Measurements from ENCODE around the gene BMP10. TPM values are rescaled to one million over a fixed set of nuclear protein-coding genes. Genes with fewer than 3 reads are reported as not detected.

The BMP10 gene
- total RNA-seq, 2 donors from 2014 or later, result not detected

DNA sequence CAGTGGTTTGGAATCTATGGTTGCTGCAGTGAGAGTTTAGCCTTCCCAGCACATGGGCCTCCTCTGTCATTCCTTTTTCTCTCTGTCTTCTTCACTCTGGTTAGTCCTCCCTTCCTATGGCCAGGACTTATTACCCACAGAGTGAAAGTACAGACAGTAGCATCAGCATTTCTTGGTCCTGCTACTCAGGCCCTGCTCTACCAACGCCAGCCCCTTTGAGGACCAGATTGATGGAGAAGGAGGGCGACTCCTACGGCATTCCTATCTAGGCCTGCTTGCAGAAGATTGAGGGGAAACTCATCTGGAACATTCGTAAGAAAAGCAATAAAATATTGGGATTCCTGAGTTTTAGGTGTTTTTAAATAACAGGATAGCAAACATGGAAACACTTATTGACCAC, 43.5 kb downstream of the BMP10 start:
- Histone ChIP-seq H3K4me1 (ENCODE audit: control insufficient read depth in 1 of 2, low read depth in 2 of 2) (peaks cover 38 to 62% of the 10 kb centered on the region in 2 donors), H3K9me3 (no peaks in the 10 kb centered on the region), H3K27ac (no peak overlapping the region), H3K27me3 (replicated peaks; ENCODE audit: insufficient read depth) (no peaks in the 10 kb centered on the region), H3K36me3 (no peaks in the 10 kb centered on the region), H3K4me3 (no peak overlapping the region)
- no peak for TF ChIP-seq CTCF (IDR thresholded peaks at IDR 0.05)
- no peak for ATAC-seq (ENCODE audit: insufficient number of reproducible peaks, low FRiP score, low read depth)
- DNase-seq (ENCODE audit: low spot score), result no peak

DNA sequence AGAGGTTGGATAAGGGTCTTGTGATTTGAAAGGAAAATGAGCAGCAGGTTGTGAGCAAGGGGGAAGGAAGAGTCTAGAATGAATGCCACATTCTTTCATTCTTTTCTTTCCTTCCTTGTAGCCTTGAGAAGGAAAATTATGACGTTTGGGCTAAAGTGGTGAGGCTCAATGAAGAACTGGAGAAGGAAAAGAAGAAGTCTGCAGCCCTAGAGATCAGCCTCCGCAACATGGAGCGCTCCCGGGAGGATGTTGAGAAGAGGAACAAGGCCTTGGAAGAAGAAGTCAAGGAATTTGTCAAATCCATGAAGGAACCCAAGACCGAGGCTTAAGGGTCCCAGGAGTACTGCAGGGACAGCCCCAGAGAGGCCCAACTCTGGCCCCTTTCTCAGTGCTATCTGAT, 45.3 kb downstream of the BMP10 start:
- H3K9me3 ChIP-seq, result no peaks in the 10 kb centered on the region
- H3K27me3 ChIP-seq (replicated peaks; ENCODE audit: insufficient read depth), result no peaks in the 10 kb centered on the region
- no peaks in the 10 kb centered on the region for H3K36me3 ChIP-seq
- no peak overlapping the region for H3K27ac ChIP-seq
- H3K4me3 ChIP-seq, result no peak overlapping the region
- ATAC-seq (ENCODE audit: insufficient number of reproducible peaks, low FRiP score, low read depth), result no peak
- TF ChIP-seq CTCF (IDR thresholded peaks at IDR 0.05), result no peak
- no peak for DNase-seq (ENCODE audit: low spot score)
- peaks cover 22 to 53% of the 10 kb centered on the region in 2 donors for H3K4me1 ChIP-seq (ENCODE audit: control insufficient read depth in 1 of 2, low read depth in 2 of 2)

DNA sequence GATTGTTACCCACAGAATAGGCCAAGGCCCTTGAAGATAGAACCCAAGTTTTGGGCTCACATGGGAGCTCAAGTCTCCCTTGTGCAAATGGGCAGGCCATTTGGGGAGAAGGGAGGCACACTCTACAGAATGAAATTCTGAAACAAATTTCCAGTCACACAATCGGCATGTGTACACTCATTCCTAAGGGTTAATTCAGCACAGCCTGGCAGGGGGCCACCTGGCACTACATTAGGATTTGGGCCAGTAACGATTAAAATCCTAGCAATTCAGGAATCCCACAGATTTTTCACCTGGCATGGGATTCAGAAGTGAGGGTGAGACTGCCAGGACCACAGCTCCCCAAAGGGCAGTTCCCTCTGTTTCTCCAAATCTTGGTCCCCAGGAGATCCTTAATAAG, 46.4 kb downstream of the BMP10 start:
- Histone ChIP-seq H3K9me3 (no peaks in the 10 kb centered on the region), H3K27ac (no peak overlapping the region), H3K27me3 (replicated peaks; ENCODE audit: insufficient read depth) (no peaks in the 10 kb centered on the region), H3K36me3 (no peaks in the 10 kb centered on the region), H3K4me1 (ENCODE audit: control insufficient read depth in 1 of 2, low read depth in 2 of 2) (peaks cover 18 to 44% of the 10 kb centered on the region in 2 donors), H3K4me3 (no peak overlapping the region)
- TF ChIP-seq CTCF (IDR thresholded peaks at IDR 0.05), result no peak
- ATAC-seq (ENCODE audit: insufficient number of reproducible peaks, low FRiP score, low read depth), result no peak
- no peak for DNase-seq (ENCODE audit: low spot score)

GRCh38 chr2:68822207-68822872, 48.9 kb downstream of the BMP10 start:
- no peaks in the 10 kb centered on the region for H3K9me3 ChIP-seq
- H3K4me1 ChIP-seq (ENCODE audit: control insufficient read depth in 1 of 2, low read depth in 2 of 2), result peaks cover 0 to 22% of the 10 kb centered on the region in 2 donors
- DNase-seq (ENCODE audit: low spot score), result no peak
- peak overlapping the region; percentile 51 to 66 for H3K27ac ChIP-seq
- peak overlapping the region; percentile 50 for H3K4me3 ChIP-seq
- no peaks in the 10 kb centered on the region for H3K36me3 ChIP-seq
- ATAC-seq (ENCODE audit: insufficient number of reproducible peaks, low FRiP score, low read depth), result no peak
- TF ChIP-seq CTCF (IDR thresholded peaks at IDR 0.05), result no peak
- H3K27me3 ChIP-seq (replicated peaks; ENCODE audit: insufficient read depth), result no peaks in the 10 kb centered on the region

DNA sequence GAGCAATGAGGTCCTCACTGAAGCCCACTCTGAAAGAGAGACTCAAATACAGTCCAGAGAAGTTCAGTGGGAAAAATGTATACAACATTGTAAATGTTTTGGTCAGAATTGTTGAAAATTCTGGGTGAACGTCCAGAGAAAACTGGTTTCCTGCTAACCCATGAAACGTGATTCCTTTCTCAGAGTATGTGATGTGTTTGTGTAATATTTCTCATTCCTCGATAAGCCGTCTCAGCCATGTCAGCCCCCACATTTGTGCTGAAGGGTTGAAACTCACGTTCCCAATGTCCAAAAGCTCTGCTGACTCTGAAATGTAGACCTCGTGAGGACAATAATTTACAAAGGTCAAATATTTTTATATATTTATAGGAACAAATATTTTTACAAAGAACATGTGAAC, 51.6 kb downstream of the BMP10 start:
- ATAC-seq (ENCODE audit: insufficient number of reproducible peaks, low FRiP score, low read depth), result no peak
- no peak overlapping the region for H3K4me3 ChIP-seq
- DNase-seq (ENCODE audit: low spot score), result no peak
- no peak overlapping the region for H3K27ac ChIP-seq
- no peaks in the 10 kb centered on the region for H3K36me3 ChIP-seq
- no peaks in the 10 kb centered on the region for H3K9me3 ChIP-seq
- no peak for TF ChIP-seq CTCF (IDR thresholded peaks at IDR 0.05)
- peaks cover 0 to 17% of the 10 kb centered on the region in 2 donors for H3K4me1 ChIP-seq (ENCODE audit: control insufficient read depth in 1 of 2, low read depth in 2 of 2)
- no peaks in the 10 kb centered on the region for H3K27me3 ChIP-seq (replicated peaks; ENCODE audit: insufficient read depth)
